HG02588 (cell line): ENCODE data around the gene SRPK2.
"Not testable (repeated sequence)": the region's sequence is repeated elsewhere in the genome, so short reads cannot be mapped to it uniquely, and the experiment has no call there.

Experiments
- ATAC-seq: cut with Tn5 transposase; IDR thresholded peaks from one replicate; pipeline ENCODE4 v1.9.1; 2021; ENCODE audit warnings: mild to moderate bottlenecking, moderate library complexity; ENCODE audit not compliant: unreplicated experiment

The SRPK2 gene

DNA sequence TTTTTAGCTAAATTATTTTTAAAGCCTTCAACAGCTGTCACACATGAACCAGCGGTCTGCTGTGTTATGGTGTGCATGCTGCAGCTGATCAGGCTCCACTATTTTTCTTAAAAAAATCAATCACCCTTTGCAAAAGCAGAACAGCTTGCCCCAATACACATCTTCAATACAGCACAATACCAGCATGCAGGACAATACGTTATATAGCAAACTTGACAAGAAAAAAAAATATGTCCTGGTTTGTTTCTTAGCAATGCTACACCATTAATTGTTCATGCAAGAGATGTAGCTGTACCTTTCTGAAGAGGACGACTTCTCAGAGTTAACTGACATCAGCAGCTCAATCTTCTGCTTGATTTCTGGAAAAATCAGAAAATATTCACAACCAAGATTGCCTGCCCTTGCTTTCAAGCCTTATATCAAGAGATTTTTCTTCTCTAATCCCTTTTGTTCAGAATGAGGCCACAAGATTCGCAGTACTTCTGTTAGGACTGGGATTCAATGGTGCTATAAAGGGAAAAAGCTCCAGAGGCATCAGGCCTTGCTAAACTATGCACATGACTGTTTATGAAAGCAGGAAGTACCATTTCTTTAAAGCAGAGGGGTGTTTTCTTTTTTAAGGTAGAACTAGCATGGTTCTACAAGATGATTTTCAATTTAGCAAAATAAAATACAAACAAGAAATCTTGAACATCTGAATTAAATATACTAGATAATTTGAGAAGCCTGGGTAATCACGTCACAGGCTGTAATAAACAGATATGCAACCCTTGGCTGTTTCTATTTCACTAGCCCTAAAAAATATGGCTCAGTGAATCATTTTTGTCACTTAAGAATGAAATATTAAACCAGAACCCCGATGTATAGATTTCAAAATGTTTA, 120.0 kb downstream of the SRPK2 start:
- peak; percentile 73 for ATAC-seq

DNA sequence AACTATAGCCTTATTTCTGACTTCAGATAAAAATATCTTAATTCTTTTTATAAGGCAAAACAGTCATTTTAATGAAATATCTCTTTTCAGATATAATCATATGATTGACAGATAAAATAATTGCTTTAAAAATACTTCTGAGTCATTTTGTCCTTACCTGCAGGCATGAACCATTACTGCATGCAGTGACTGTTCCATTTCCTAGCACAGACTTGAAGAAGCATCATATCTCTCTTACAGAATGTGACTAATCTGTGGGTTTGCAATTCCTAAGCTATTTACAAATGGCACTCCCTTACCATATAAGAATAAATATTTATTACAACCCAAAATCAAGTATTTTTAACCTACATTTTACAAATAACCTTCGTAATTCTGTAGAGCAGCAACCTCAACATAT, 120.7 kb downstream of the SRPK2 start:
- no peak for ATAC-seq

DNA sequence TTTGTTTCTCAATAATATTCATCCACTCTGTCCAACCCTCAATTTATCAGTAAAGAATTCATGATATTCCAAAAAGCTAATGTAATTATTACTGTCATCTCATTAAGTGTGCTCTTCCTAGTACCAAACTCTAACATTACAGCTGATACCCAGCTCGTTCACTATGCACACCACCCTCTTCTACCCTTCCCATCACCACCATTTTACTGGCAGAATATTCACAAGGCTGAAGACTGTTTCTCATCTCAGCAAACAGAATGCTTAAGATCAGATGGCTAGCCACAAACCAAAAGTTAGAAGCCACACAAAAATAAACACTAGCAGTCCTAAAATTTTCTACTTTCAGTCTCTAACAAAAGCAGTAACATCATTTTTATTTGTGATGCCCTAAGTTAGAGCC, 121.5 kb downstream of the SRPK2 start:
- no peak for ATAC-seq

DNA sequence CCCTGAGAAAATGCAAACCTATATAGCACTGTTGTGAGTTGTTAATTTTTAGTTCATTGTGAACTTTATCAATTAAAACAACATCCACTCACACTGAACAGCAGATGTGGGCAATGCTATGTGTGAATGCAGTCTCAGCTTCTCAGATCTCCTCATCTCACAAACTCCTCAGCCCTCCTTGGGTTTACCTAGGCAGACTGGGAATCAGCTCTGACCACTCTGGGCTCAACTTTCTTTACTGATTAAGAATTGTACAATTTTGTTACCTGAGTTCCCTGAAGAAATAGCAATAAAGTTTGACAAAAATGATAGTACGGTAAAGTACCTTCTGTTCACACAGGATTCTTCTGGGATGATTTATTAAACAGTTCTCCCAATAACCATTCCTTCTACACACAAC, 124.0 kb downstream of the SRPK2 start:
- no peak for ATAC-seq

DNA sequence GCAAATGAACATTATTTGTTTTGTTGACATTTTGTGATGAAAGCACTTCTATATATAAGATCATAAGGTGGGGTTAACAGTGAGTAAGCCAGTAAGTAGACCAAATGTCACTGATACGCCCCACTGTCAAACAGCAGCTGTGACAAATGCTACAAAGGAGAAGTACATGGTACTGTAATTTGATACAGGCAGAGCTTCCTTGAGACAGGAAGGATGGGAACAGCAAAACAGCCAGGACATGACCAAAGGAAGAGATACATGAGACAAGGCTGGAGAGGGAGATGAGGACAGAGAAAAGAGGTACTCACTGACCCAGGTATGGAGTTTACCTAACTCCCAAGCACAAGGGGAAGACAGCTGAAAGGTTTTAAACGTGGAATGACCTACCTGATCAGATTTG, 127.0 kb downstream of the SRPK2 start:
- no peak for ATAC-seq

DNA sequence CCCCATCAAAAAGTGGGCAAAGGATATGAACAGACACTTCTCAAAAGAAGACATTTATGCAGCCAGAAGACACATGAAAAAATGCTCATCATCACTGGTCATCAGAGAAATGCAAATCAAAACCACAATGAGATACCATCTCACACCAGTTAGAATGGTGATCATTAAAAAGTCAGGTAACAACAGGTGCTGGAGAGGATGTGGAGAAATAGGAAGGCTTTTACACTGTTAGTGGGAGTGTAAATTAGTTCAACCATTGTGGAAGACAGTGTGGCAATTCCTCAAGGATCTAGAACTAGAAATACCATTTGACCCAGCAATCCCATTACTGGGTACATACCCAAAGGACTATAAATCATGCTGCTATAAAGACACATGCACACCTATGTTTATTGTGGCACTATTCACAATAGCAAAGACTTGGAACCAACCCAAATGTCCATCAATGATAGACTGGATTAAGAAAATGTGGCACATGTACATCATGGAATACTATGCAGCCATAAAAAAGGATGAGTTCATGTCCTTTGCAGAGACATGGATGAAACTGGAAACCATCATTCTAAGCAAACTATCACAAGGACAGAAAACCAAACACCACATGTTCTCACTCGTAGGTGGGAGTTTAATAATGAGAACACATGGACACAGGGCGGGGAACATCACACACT, 128.4 kb downstream of the SRPK2 start:
- ATAC-seq = not testable (repeated sequence)

- ATAC-seq = not testable (repeated sequence)
Measured at GRCh38 chr7:105258919-105259318, 129.8 kb downstream of the SRPK2 start.

- ATAC-seq = no peak
Measured at GRCh38 chr7:105257338-105257737, 131.4 kb downstream of the SRPK2 start.

GRCh38 chr7:105256761-105257231, 131.9 kb downstream of the SRPK2 start:
- ATAC-seq = no peak

- no peak for ATAC-seq
Measured at GRCh38 chr7:105250706-105251105, 138.0 kb downstream of the SRPK2 start.

DNA sequence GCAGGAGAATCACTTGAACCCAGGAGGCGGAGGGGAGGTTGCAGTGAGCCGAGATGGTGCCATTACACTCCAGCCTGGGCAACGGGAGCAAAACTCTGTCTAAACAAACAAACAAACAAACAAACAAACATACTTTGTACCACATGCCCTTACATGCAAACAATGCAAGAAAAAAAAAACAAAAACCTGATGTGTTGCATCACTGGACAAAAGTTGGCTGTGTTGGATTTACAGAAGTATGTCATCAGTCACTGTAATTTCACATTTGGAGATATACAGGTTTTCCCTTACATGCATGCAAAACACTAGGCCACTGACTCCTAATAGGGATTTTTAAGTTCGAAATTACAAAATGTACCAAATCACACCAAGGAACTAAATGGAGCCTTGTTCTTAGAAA, 138.5 kb downstream of the SRPK2 start:
- no peak for ATAC-seq

GRCh38 chr7:105249216-105249615, 139.5 kb downstream of the SRPK2 start:
- ATAC-seq = no peak

GRCh38 chr7:105246679-105247078, 142.0 kb downstream of the SRPK2 start:
- ATAC-seq = no peak

GRCh38 chr7:105246256-105246655, 142.5 kb downstream of the SRPK2 start:
- ATAC-seq = no peak

DNA sequence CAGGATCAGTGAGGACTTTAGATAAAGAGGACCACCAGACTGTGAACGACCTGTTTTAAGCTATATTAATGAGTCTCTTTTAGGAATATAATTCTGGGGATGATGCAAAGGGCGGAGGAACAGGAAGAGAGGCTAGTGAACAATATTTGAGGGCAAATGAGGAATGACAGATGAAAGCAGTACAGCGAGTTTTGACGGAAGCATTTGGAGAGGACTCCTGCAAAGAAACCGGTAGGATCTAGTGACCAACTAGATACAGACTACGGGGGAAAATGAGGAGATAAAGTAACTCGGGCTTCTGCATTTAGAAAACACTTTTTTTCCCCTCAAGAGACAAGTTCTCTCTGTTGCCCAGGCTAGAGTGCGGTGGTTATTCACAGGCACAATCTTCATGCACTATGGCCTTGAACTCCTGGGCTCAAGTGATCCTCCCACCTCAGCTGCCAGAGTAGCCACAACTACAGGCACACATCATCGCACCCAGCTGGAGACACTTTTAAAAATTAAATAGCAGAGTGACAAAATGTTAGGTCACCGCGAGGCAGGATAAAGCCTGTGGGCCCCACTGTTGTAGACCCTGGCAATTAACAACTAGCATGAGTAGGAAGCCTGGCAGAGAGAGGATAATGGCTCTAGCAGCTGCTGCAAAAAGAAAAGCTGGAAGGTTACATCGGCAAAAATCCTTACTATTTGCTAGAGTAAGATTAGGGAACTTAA, 143.2 kb downstream of the SRPK2 start:
- no peak for ATAC-seq

GRCh38 chr7:105244594-105244993, 144.1 kb downstream of the SRPK2 start:
- no peak for ATAC-seq

- ATAC-seq = no peak
Measured at GRCh38 chr7:105241198-105241597, 147.5 kb downstream of the SRPK2 start.

DNA sequence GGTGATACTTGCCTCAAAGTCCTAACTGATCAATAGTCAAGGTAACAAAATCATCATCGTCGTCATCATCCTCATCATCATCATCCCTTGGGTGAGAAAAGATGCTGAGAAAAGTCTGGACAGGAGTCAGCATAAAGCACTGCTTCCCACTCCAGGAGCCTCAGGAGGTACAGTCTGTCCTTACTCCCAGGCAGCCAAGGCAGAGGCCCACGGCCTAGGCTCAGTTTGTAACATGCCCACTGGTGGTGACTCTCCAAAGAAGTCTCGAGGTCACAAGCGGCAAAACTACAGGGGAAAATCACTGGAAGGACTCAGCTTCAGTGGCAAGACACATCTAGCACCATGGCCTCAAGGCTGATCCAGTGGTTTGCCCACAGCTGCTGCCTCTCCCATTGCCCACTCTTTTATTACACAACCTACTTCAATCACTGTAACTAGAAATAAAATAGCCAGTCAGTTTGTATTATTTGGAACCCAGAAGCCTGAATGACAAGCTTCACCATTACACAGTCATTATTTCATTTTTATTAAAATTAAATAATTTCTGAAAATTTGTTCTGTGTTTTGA, 150.4 kb downstream of the SRPK2 start:
- ATAC-seq = no peak

GRCh38 chr7:105234886-105235285, 153.8 kb downstream of the SRPK2 start:
- no peak for ATAC-seq

DNA sequence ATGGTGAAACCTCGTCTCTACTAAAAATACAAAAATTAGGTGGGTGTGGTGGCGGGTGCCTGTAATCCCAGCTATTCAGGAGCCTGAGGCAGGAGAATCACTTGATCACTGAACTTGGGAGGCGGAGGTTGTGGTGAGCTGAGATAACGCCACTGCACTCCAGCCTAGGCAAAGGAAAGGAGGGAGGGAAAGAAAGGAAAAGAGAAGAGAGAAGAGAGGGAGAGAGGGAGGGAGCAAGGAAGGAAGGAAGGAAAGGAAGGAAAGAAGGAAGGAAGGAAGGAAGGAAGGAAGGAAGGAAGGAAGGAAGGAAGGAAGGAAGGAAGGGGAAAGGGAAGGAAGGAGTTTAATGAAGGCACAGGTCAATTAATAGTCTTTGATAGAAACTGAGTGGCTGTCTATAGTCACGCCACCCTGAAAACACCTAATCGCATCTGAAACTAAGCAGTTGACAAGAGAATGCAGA, 155.9 kb downstream of the SRPK2 start:
- ATAC-seq = not testable (repeated sequence)

GRCh38 chr7:105230486-105230885, 158.2 kb downstream of the SRPK2 start:
- no peak for ATAC-seq
